Effector memory CD4-positive, alpha-beta T cell (primary cell): ENCODE data around the gene SEC14L5.

Source experiments
- DNase-seq, 3 donors: peaks; one replicate each; pipeline ENCODE4 v3.0.0-alpha.2; 2020
- H3K27ac ChIP-seq: 2 replicates; pipeline ENCODE4 v1.7.0; 2013; ENCODE audit warnings: mild to moderate bottlenecking, low read length, moderate library complexity; ENCODE audit not compliant: insufficient read depth, poor library complexity, severe bottlenecking
- H3K27me3 ChIP-seq: replicated peaks from 2 replicates; pipeline ENCODE4 v1.7.0; 2013; ENCODE audit warnings: mild to moderate bottlenecking, low read length; ENCODE audit not compliant: insufficient read depth, control insufficient read depth, poor library complexity, severe bottlenecking
- H3K36me3 ChIP-seq: 2 replicates; pipeline ENCODE4 v1.7.0; 2013; ENCODE audit warnings: mild to moderate bottlenecking, low read length, moderate library complexity; ENCODE audit not compliant: control insufficient read depth, insufficient read depth
- H3K4me1 ChIP-seq: 2 replicates; pipeline ENCODE4 v1.7.0; 2013; ENCODE audit warnings: low read length, mild to moderate bottlenecking; ENCODE audit not compliant: control insufficient read depth, insufficient read depth, poor library complexity, severe bottlenecking
- H3K4me3 ChIP-seq: 2 replicates; pipeline ENCODE4 v1.7.0; 2013; ENCODE audit warnings: low read length, low read depth, mild to moderate bottlenecking; ENCODE audit not compliant: insufficient read depth, poor library complexity, severe bottlenecking
- H3K9me3 ChIP-seq: 2 replicates; pipeline ENCODE4 v1.7.0; 2013; ENCODE audit warnings: mild to moderate bottlenecking, low read length, moderate library complexity; ENCODE audit not compliant: control insufficient read depth

SEC14L5 gene

GRCh38 chr16:4991754-4992153 lies 33.6 kb downstream of the SEC14L5 start:
- H3K9me3 ChIP-seq = no peaks in the 10 kb centered on the region
- H3K27me3 ChIP-seq = peaks cover 9% of the 10 kb centered on the region
- no peak for DNase-seq
- no peak overlapping the region for H3K27ac ChIP-seq
- no peaks in the 10 kb centered on the region for H3K36me3 ChIP-seq
- H3K4me1 ChIP-seq = peaks cover 5% of the 10 kb centered on the region
- H3K4me3 ChIP-seq = no peak overlapping the region

GRCh38 chr16:4994719-4995434 lies 36.7 kb downstream of the SEC14L5 start:
- Histone ChIP-seq H3K27ac (no peak overlapping the region), H3K4me1 (no peaks in the 10 kb centered on the region), H3K4me3 (no peak overlapping the region), H3K27me3 (peaks cover 3% of the 10 kb centered on the region), H3K36me3 (no peaks in the 10 kb centered on the region), H3K9me3 (no peaks in the 10 kb centered on the region)
- no peak for DNase-seq

GRCh38 chr16:5000573-5001001 lies 42.5 kb downstream of the SEC14L5 start:
- H3K4me3 ChIP-seq = no peak overlapping the region
- no peak overlapping the region for H3K27ac ChIP-seq
- peaks cover 3% of the 10 kb centered on the region for H3K27me3 ChIP-seq
- H3K36me3 ChIP-seq = no peaks in the 10 kb centered on the region
- DNase-seq = no peak
- H3K9me3 ChIP-seq = no peaks in the 10 kb centered on the region
- H3K4me1 ChIP-seq = no peaks in the 10 kb centered on the region

GRCh38 chr16:5001571-5001970 lies 43.4 kb downstream of the SEC14L5 start:
- no peak overlapping the region for H3K27ac ChIP-seq
- no peak overlapping the region for H3K4me3 ChIP-seq
- peaks cover 3% of the 10 kb centered on the region for H3K27me3 ChIP-seq
- no peaks in the 10 kb centered on the region for H3K36me3 ChIP-seq
- DNase-seq = no peak
- no peaks in the 10 kb centered on the region for H3K4me1 ChIP-seq
- no peaks in the 10 kb centered on the region for H3K9me3 ChIP-seq

GRCh38 chr16:5001986-5002385 lies 43.9 kb downstream of the SEC14L5 start:
- DNase-seq = no peak
- Histone ChIP-seq H3K27ac (no peak overlapping the region), H3K27me3 (peaks cover 3% of the 10 kb centered on the region), H3K4me3 (no peak overlapping the region), H3K36me3 (no peaks in the 10 kb centered on the region), H3K9me3 (no peaks in the 10 kb centered on the region), H3K4me1 (no peaks in the 10 kb centered on the region)

- Histone ChIP-seq H3K9me3 (no peaks in the 10 kb centered on the region), H3K4me3 (no peak overlapping the region), H3K36me3 (no peaks in the 10 kb centered on the region), H3K27ac (no peak overlapping the region), H3K27me3 (peaks cover 3% of the 10 kb centered on the region), H3K4me1 (no peaks in the 10 kb centered on the region)
- DNase-seq = no peak
These were observed 44.6 kb downstream of the SEC14L5 start for GRCh38 chr16:5002699-5003143.

GRCh38 chr16:5003211-5003610 lies 45.1 kb downstream of the SEC14L5 start:
- Histone ChIP-seq H3K27me3 (peaks cover 3% of the 10 kb centered on the region), H3K4me1 (no peaks in the 10 kb centered on the region), H3K36me3 (no peaks in the 10 kb centered on the region), H3K4me3 (no peak overlapping the region), H3K9me3 (no peaks in the 10 kb centered on the region), H3K27ac (no peak overlapping the region)
- no peak for DNase-seq

- H3K9me3 ChIP-seq = no peaks in the 10 kb centered on the region
- no peaks in the 10 kb centered on the region for H3K4me1 ChIP-seq
- DNase-seq = no peak
- peaks cover 3% of the 10 kb centered on the region for H3K27me3 ChIP-seq
- no peak overlapping the region for H3K27ac ChIP-seq
- H3K4me3 ChIP-seq = no peak overlapping the region
- H3K36me3 ChIP-seq = no peaks in the 10 kb centered on the region
These were observed 45.7 kb downstream of the SEC14L5 start for GRCh38 chr16:5003828-5004227.

- Histone ChIP-seq H3K36me3 (no peaks in the 10 kb centered on the region), H3K27me3 (peaks cover 3% of the 10 kb centered on the region), H3K4me1 (no peaks in the 10 kb centered on the region), H3K27ac (no peak overlapping the region), H3K4me3 (no peak overlapping the region), H3K9me3 (no peaks in the 10 kb centered on the region)
- DNase-seq = no peak
These were observed 46.2 kb downstream of the SEC14L5 start for GRCh38 chr16:5004311-5004710.

GRCh38 chr16:5005916-5006315 lies 47.8 kb downstream of the SEC14L5 start:
- Histone ChIP-seq H3K27me3 (peaks cover 3% of the 10 kb centered on the region), H3K36me3 (no peaks in the 10 kb centered on the region), H3K27ac (no peak overlapping the region), H3K4me1 (no peaks in the 10 kb centered on the region), H3K4me3 (no peak overlapping the region), H3K9me3 (no peaks in the 10 kb centered on the region)
- no peak for DNase-seq
